Astrocyte (in vitro differentiated cells and primary cell): Measurements from ENCODE around the gene PLXDC2. TPM values are rescaled to one million over a fixed set of nuclear protein-coding genes. Genes with fewer than 3 reads are reported as not detected.

Experiments
- DNase-seq: peaks from one replicate; pipeline ENCODE4 v3.0.0-alpha.2; 2010; ENCODE audit warnings: low read depth
- FAIRE-seq: peaks from 2 replicates; lab custom pipeline; 2011; peaks lifted over from hg19 to GRCh38; lab: Jason Lieb, UNC
- H2AFZ ChIP-seq: 2 replicates; pipeline ENCODE4 v1.6.0; 2012; ENCODE audit warnings: low read depth, low read length, inconsistent platforms
- H3K27ac ChIP-seq: 2 replicates; pipeline ENCODE4 v1.5.1; 2011; ENCODE audit warnings: low read depth, low read length, inconsistent platforms
- H3K27me3 ChIP-seq: 2 replicates; pipeline ENCODE4 v1.6.0; 2011; ENCODE audit warnings: low read length, inconsistent platforms; ENCODE audit not compliant: insufficient read depth
- H3K36me3 ChIP-seq: 2 replicates; pipeline ENCODE4 v1.5.1; 2011; ENCODE audit warnings: low read length, inconsistent platforms; ENCODE audit not compliant: insufficient read depth
- H3K4me1 ChIP-seq: 2 replicates; pipeline ENCODE4 v1.5.1; 2011; ENCODE audit warnings: low read length, inconsistent platforms; ENCODE audit not compliant: insufficient read depth
- H3K4me2 ChIP-seq: 2 replicates; pipeline ENCODE4 v1.6.0; 2012; ENCODE audit warnings: low read length, inconsistent platforms
- H3K4me3 ChIP-seq: 2 replicates; pipeline ENCODE4 v1.5.1; 2011; ENCODE audit warnings: low read depth, mild to moderate bottlenecking, low read length, inconsistent platforms; ENCODE audit not compliant: insufficient read depth
- H3K79me2 ChIP-seq: 2 replicates; pipeline ENCODE4 v1.6.0; 2012; ENCODE audit warnings: mild to moderate bottlenecking, low read length, inconsistent platforms; ENCODE audit not compliant: insufficient read depth
- H3K9ac ChIP-seq: 2 replicates; pipeline ENCODE4 v1.6.0; 2012; ENCODE audit warnings: mild to moderate bottlenecking, low read length, inconsistent platforms
- H3K9me3 ChIP-seq: 2 replicates; pipeline ENCODE4 v1.5.1; 2012; ENCODE audit warnings: low read depth, mild to moderate bottlenecking, low read length, inconsistent platforms; ENCODE audit not compliant: insufficient read depth
- H4K20me1 ChIP-seq: 2 replicates; pipeline ENCODE4 v1.6.0; 2012; ENCODE audit warnings: low read length, inconsistent platforms; ENCODE audit not compliant: insufficient read depth
- H3K27ac Mint-ChIP-seq: one replicate; pipeline ENCODE4 v1.8.0; 2021; ENCODE audit warnings: mild to moderate bottlenecking, mixed read lengths; ENCODE audit not compliant: unreplicated experiment
- H3K27me3 Mint-ChIP-seq: one replicate; pipeline ENCODE4 v1.8.0; 2021; ENCODE audit warnings: low read depth, mixed read lengths; ENCODE audit not compliant: unreplicated experiment
- H3K36me3 Mint-ChIP-seq: one replicate; pipeline ENCODE4 v1.8.0; 2021; ENCODE audit warnings: low read depth, mixed read lengths; ENCODE audit not compliant: unreplicated experiment
- H3K4me1 Mint-ChIP-seq: one replicate; pipeline ENCODE4 v1.8.0; 2021; ENCODE audit warnings: low read depth, mixed read lengths; ENCODE audit not compliant: unreplicated experiment
- H3K4me3 Mint-ChIP-seq: one replicate; pipeline ENCODE4 v1.8.0; 2021; ENCODE audit warnings: mild to moderate bottlenecking, moderate library complexity, mixed read lengths; ENCODE audit not compliant: unreplicated experiment
- H3K9me3 Mint-ChIP-seq: one replicate; pipeline ENCODE4 v1.8.0; 2021; ENCODE audit warnings: mild to moderate bottlenecking, mixed read lengths; ENCODE audit not compliant: unreplicated experiment
- EZH2 ChIP-seq: IDR thresholded peaks from 2 replicates; pipeline ENCODE4 v1.6.1; 2012; ENCODE audit warnings: mild to moderate bottlenecking, low read length, inconsistent platforms; ENCODE audit not compliant: insufficient read depth
- total RNA-seq: library from RNA; stranded (reverse); gene quantifications from 2 replicates; pipeline ENCODE4 v1.2.1, GENCODE V29; 2021
- TF ChIP-seq, protein P1 (sequence below): IDR thresholded peaks from 2 replicates; pipeline ENCODE4 v1.5.1; 2011; ENCODE audit warnings: low read depth, mild to moderate bottlenecking, inconsistent platforms, low read length, moderate library complexity; ENCODE audit not compliant: insufficient read depth

Gene PLXDC2
- total RNA-seq, 1 donor from 2014 or later = 36.1 TPM

DNA sequence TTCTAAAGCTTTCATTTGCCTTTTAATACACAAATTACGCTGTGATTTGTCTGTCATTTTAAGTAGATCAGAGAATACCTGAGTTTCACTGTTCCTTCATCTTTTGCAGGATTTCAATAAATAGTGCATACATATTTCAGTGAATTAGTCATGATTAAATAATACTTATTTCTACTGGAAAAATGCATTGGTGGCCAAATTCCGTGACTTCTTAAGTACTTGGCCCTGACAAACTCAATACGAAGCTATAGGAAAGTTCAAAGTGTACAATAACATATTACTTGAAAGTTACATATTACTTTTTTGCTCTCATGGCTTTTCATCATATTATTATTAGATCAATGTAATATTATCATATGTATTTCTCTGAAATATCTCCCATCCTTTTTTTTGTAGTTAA lies 16.1 kb upstream of the PLXDC2 start:
- no peak overlapping the region for H3K4me3 ChIP-seq
- no peaks in the 10 kb centered on the region for H3K9me3 ChIP-seq
- Mint-ChIP-seq H3K27me3 (no peaks in the 10 kb centered on the region), H3K4me1 (no peaks in the 10 kb centered on the region), H3K9me3 (peaks cover 2% of the 10 kb centered on the region), H3K4me3 (no peak overlapping the region), H3K36me3 (peaks cover 2% of the 10 kb centered on the region), H3K27ac (no peak overlapping the region)
- FAIRE-seq = no peak
- no peaks in the 10 kb centered on the region for H4K20me1 ChIP-seq
- H3K9ac ChIP-seq = no peak overlapping the region
- TF ChIP-seq EZH2 = no peak
- TF ChIP-seq, protein P1, sequence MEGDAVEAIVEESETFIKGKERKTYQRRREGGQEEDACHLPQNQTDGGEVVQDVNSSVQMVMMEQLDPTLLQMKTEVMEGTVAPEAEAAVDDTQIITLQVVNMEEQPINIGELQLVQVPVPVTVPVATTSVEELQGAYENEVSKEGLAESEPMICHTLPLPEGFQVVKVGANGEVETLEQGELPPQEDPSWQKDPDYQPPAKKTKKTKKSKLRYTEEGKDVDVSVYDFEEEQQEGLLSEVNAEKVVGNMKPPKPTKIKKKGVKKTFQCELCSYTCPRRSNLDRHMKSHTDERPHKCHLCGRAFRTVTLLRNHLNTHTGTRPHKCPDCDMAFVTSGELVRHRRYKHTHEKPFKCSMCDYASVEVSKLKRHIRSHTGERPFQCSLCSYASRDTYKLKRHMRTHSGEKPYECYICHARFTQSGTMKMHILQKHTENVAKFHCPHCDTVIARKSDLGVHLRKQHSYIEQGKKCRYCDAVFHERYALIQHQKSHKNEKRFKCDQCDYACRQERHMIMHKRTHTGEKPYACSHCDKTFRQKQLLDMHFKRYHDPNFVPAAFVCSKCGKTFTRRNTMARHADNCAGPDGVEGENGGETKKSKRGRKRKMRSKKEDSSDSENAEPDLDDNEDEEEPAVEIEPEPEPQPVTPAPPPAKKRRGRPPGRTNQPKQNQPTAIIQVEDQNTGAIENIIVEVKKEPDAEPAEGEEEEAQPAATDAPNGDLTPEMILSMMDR = no peak
- H3K4me2 ChIP-seq = no peak overlapping the region
- no peak overlapping the region for H2AFZ ChIP-seq
- no peak for DNase-seq
- H3K27ac ChIP-seq = no peak overlapping the region
- H3K79me2 ChIP-seq = no peaks in the 10 kb centered on the region
- H3K36me3 ChIP-seq = no peaks in the 10 kb centered on the region
- no peaks in the 10 kb centered on the region for H3K27me3 ChIP-seq
- no peaks in the 10 kb centered on the region for H3K4me1 ChIP-seq

- DNase-seq = no peak
- H3K4me1 ChIP-seq = no peaks in the 10 kb centered on the region
- H3K4me3 Mint-ChIP-seq = no peak overlapping the region
Observed at GRCh38 chr10:19801369-19801768, 14.9 kb upstream of the PLXDC2 start.

DNA sequence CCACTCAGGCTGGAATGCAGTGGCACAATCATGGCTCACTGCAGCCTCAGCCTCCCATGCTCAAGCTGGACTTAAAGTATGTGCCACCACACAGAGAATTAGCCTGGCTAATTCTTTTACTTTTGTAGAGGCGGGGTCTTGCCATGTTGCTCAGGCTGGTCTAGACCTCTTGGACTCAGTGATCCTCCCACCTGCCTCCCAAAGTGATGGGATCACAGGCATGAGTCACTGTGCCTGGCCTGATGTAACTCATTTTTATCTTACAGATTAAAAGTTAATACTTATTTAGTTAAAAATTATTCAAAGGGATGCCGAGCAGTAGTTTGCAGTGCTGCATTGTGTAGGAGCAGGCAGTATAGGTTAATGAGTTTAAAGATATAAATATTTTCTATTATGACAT lies 12.6 kb upstream of the PLXDC2 start:
- Mint-ChIP-seq H3K27ac (no peak overlapping the region), H3K4me1 (no peaks in the 10 kb centered on the region), H3K36me3 (no peaks in the 10 kb centered on the region), H3K27me3 (no peaks in the 10 kb centered on the region), H3K4me3 (no peak overlapping the region), H3K9me3 (no peaks in the 10 kb centered on the region)
- Histone ChIP-seq H3K9ac (no peak overlapping the region), H3K36me3 (no peaks in the 10 kb centered on the region), H3K4me1 (no peaks in the 10 kb centered on the region), H2AFZ (no peak overlapping the region), H3K27me3 (no peaks in the 10 kb centered on the region), H4K20me1 (no peaks in the 10 kb centered on the region), H3K9me3 (no peaks in the 10 kb centered on the region), H3K27ac (no peak overlapping the region), H3K79me2 (no peaks in the 10 kb centered on the region), H3K4me3 (no peak overlapping the region), H3K4me2 (no peak overlapping the region)
- TF ChIP-seq EZH2 = no peak
- TF ChIP-seq, protein P1 = no peak
- DNase-seq (no peak), FAIRE-seq (no peak)

More at GRCh38 chr10:19801369-19801768, 14.9 kb upstream of the PLXDC2 start:
- no peaks in the 10 kb centered on the region for H3K4me1 Mint-ChIP-seq
- no peak overlapping the region for H2AFZ ChIP-seq
- no peaks in the 10 kb centered on the region for H3K36me3 ChIP-seq
- no peaks in the 10 kb centered on the region for H4K20me1 ChIP-seq
- H3K4me2 ChIP-seq = no peak overlapping the region
- H3K9ac ChIP-seq = no peak overlapping the region
- H3K4me3 ChIP-seq = no peak overlapping the region
- no peaks in the 10 kb centered on the region for H3K27me3 ChIP-seq
- peaks cover 2% of the 10 kb centered on the region for H3K9me3 Mint-ChIP-seq
- no peaks in the 10 kb centered on the region for H3K79me2 ChIP-seq
- H3K36me3 Mint-ChIP-seq = peaks cover 2% of the 10 kb centered on the region
- FAIRE-seq = no peak
- TF ChIP-seq EZH2 = no peak
- TF ChIP-seq, protein P1 = no peak
- H3K27ac ChIP-seq = no peak overlapping the region
- no peak overlapping the region for H3K27ac Mint-ChIP-seq
- no peaks in the 10 kb centered on the region for H3K27me3 Mint-ChIP-seq
- no peaks in the 10 kb centered on the region for H3K9me3 ChIP-seq
